H1 (cell line): Measurements from ENCODE around the gene MICALL2. TPM values are rescaled to one million over a fixed set of nuclear protein-coding genes. Genes with fewer than 3 reads are reported as not detected.

Source experiments
- CTCF ChIA-PET: fragments of 300-600 bp; sonication (Branson Sonifier 250); formaldehyde crosslinking; loops from one replicate; lab custom pipeline; 2021; ENCODE audit not compliant: partially characterized antibody; lab: Charles Lee
- POLR2A ChIA-PET: fragments of 300-600 bp; sonication (Branson Sonifier 250); formaldehyde crosslinking; loops from one replicate; lab custom pipeline; 2021; ENCODE audit warnings: inconsistent platforms; ENCODE audit not compliant: partially characterized antibody; lab: Charles Lee
- DNase-seq, 2 experiments: peaks; one replicate each; pipeline versions ENCODE4 v3.0.0 to v3.0.0-alpha.2; 2010 to 2022; ENCODE audit warnings: low spot score in 2 of 2, low read depth in 1 of 2, mixed read lengths in 1 of 2
- FAIRE-seq: peaks from 2 replicates; lab custom pipeline; 2011; peaks lifted over from hg19 to GRCh38; lab: Jason Lieb, UNC
- H2AFZ ChIP-seq: 2 replicates; pipeline ENCODE4 v1.8.1; 2012; ENCODE audit warnings: low read length, inconsistent platforms
- H2AK5ac ChIP-seq: 2 replicates; pipeline ENCODE4 v1.6.1; 2013; ENCODE audit warnings: low read depth, low read length
- H2BK120ac ChIP-seq: replicated peaks from 2 replicates; pipeline ENCODE3; 2013; ENCODE audit warnings: low read depth, low read length, inconsistent platforms
- H2BK12ac ChIP-seq: 2 replicates; pipeline ENCODE4 v1.6.1; 2013; ENCODE audit warnings: low read depth, low read length
- H2BK15ac ChIP-seq: 2 replicates; pipeline ENCODE4 v1.6.1; 2013; ENCODE audit warnings: low read length
- H2BK20ac ChIP-seq: 2 replicates; pipeline ENCODE4 v1.6.1; 2013; ENCODE audit warnings: low read length
- H2BK5ac ChIP-seq: 2 replicates; pipeline ENCODE4 v1.6.1; 2013; ENCODE audit warnings: low read depth, low read length
- H3K14ac ChIP-seq: 2 replicates; pipeline ENCODE4 v1.6.1; 2013; ENCODE audit warnings: inconsistent platforms; ENCODE audit not compliant: insufficient read length
- H3K18ac ChIP-seq: 2 replicates; pipeline ENCODE4 v1.6.1; 2013; ENCODE audit warnings: low read length; ENCODE audit errors: extremely low read depth
- H3K23ac ChIP-seq: 2 replicates; pipeline ENCODE4 v1.6.1; 2013; ENCODE audit warnings: inconsistent platforms; ENCODE audit not compliant: insufficient read length
- H3K23me2 ChIP-seq: 2 replicates; pipeline ENCODE4 v1.6.1; 2013; ENCODE audit warnings: low read depth, low read length
- H3K27ac ChIP-seq: 2 replicates; pipeline ENCODE4 v1.6.1; 2011; ENCODE audit warnings: low read depth, low read length, inconsistent platforms
- H3K27me3 ChIP-seq, 4 experiments: replicated peaks in 1 of 4; 1 replicate in 1 of 4; 2 replicates in 3 of 4; pipeline versions ENCODE4 v1.6.1 to v1.8.1; 2011 to 2013; ENCODE audit warnings: low read length in 3 of 4, mild to moderate bottlenecking in 3 of 4, inconsistent platforms in 2 of 4, mixed read lengths in 2 of 4, moderate library complexity in 1 of 4; ENCODE audit not compliant: control insufficient read depth in 3 of 4, insufficient read depth in 3 of 4; ENCODE audit errors: extremely low read depth in 1 of 4
- H3K36me3 ChIP-seq, 4 experiments: 2 replicates each; pipeline versions ENCODE4 v1.6.1 to v1.8.1; 2011 to 2013; ENCODE audit warnings: mild to moderate bottlenecking in 4 of 4, low read length in 3 of 4, moderate library complexity in 2 of 4, control low read depth in 1 of 4, inconsistent platforms in 1 of 4; ENCODE audit not compliant: insufficient read depth in 4 of 4, control insufficient read depth in 2 of 4
- H3K4ac ChIP-seq: replicated peaks from 2 replicates; pipeline ENCODE3; 2013; ENCODE audit warnings: low read length, low read depth, mixed read lengths, inconsistent platforms; ENCODE audit not compliant: insufficient read length
- H3K4me1 ChIP-seq, 4 experiments: replicated peaks in 1 of 4; 1 replicate in 1 of 4; 2 replicates in 3 of 4; pipeline versions ENCODE4 v1.6.1 to v1.8.1; 2011 to 2013; ENCODE audit warnings: low read length in 3 of 4, inconsistent platforms in 2 of 4, mixed read lengths in 1 of 4; ENCODE audit not compliant: insufficient read depth in 4 of 4, control insufficient read depth in 3 of 4
- H3K4me2 ChIP-seq, 2 experiments: 2 replicates each; pipeline versions ENCODE4 v1.6.1 to v1.8.1; 2011 to 2013; ENCODE audit warnings: low read depth in 2 of 2, low read length in 2 of 2, control low read depth in 1 of 2, inconsistent platforms in 1 of 2, mild to moderate bottlenecking in 1 of 2; ENCODE audit not compliant: insufficient read depth in 1 of 2
- H3K4me3 ChIP-seq, 4 experiments: fragments of 200-600, 300-600 bp in 1 of 4; sonication (generic), shearing (Covaris generic), sonication (Bioruptor Twin) in 1 of 4; 2 replicates each; pipeline versions ENCODE4 v1.5.1 to v1.8.1; 2011 to 2016; ENCODE audit warnings: low read length in 4 of 4, low read depth in 3 of 4, control low read depth in 2 of 4, inconsistent platforms in 2 of 4, mild to moderate bottlenecking in 2 of 4, mixed read lengths in 1 of 4, moderate library complexity in 1 of 4; ENCODE audit not compliant: insufficient read depth in 2 of 4; ENCODE audit errors: extremely low read depth in 1 of 4
- H3K56ac ChIP-seq: replicated peaks from 2 replicates; pipeline ENCODE3; 2013; ENCODE audit warnings: low read depth, mild to moderate bottlenecking, mixed read lengths, low read length, inconsistent platforms; ENCODE audit not compliant: insufficient read length
- H3K79me1 ChIP-seq: 2 replicates; pipeline ENCODE4 v1.6.1; 2013; ENCODE audit warnings: low read depth, low read length, control low read depth
- H3K79me2 ChIP-seq, 2 experiments: 2 replicates each; pipeline versions ENCODE4 v1.6.1 to v1.8.1; 2012 to 2013; ENCODE audit warnings: low read length in 2 of 2, mild to moderate bottlenecking in 2 of 2, inconsistent platforms in 1 of 2; ENCODE audit not compliant: insufficient read depth in 2 of 2, control insufficient read depth in 1 of 2
- H3K9ac ChIP-seq, 4 experiments: replicated peaks in 1 of 4; 1 replicate in 1 of 4; 2 replicates in 3 of 4; pipeline versions ENCODE4 v1.6.1 to v1.8.1; 2011 to 2013; ENCODE audit warnings: low read depth in 3 of 4, low read length in 3 of 4, control low read depth in 2 of 4, mild to moderate bottlenecking in 2 of 4, moderate library complexity in 2 of 4, inconsistent platforms in 1 of 4; ENCODE audit errors: extremely low read depth in 1 of 4
- H3K9me3 ChIP-seq, 2 experiments: 2 replicates each; pipeline versions ENCODE4 v1.6.1 to v1.8.1; 2012 to 2013; ENCODE audit warnings: mild to moderate bottlenecking in 2 of 2, moderate library complexity in 2 of 2, control low read depth in 1 of 2, inconsistent platforms in 1 of 2, low read depth in 1 of 2, low read length in 1 of 2, mixed read lengths in 1 of 2; ENCODE audit not compliant: insufficient read depth in 2 of 2
- H4K20me1 ChIP-seq, 2 experiments: replicated peaks in 1 of 2; 2 replicates each; pipeline versions ENCODE3 to v1.8.1; 2011 to 2013; ENCODE audit warnings: inconsistent platforms in 2 of 2, low read length in 2 of 2, mild to moderate bottlenecking in 1 of 2; ENCODE audit not compliant: insufficient read depth in 2 of 2, control insufficient read depth in 1 of 2
- H4K5ac ChIP-seq: 2 replicates; pipeline ENCODE4 v1.6.1; 2013; ENCODE audit warnings: low read length, low read depth, mixed read lengths, inconsistent platforms; ENCODE audit not compliant: insufficient read length
- H4K8ac ChIP-seq: 2 replicates; pipeline ENCODE4 v1.8.0; 2013; ENCODE audit warnings: mild to moderate bottlenecking, moderate library complexity, low read length, inconsistent platforms; ENCODE audit not compliant: insufficient read depth; ENCODE audit errors: extremely low read depth
- H4K91ac ChIP-seq: replicated peaks from 2 replicates; pipeline ENCODE3; 2013; ENCODE audit warnings: low read length, mixed read lengths, inconsistent platforms; ENCODE audit not compliant: insufficient read length
- CREB1 ChIP-seq: IDR thresholded peaks from 2 replicates; pipeline ENCODE4 v1.6.1; 2012; ENCODE audit warnings: inconsistent platforms
- HDAC6 ChIP-seq: IDR thresholded peaks from one replicate; pipeline ENCODE4 v1.7.1; 2012; ENCODE audit warnings: low read depth, mild to moderate bottlenecking, inconsistent platforms, low read length, moderate library complexity
- JUN ChIP-seq: IDR thresholded peaks from 2 replicates; pipeline ENCODE4 v1.6.1; 2011; ENCODE audit warnings: low read depth, mild to moderate bottlenecking, improper control_type of control experiment, low read length
- POLR2A ChIP-seq, 2 experiments: IDR thresholded peaks; 1 replicate in 1 of 2; 2 replicates in 1 of 2; pipeline ENCODE4 v1.6.1; 2011; ENCODE audit warnings: low read depth in 2 of 2, low read length in 2 of 2, mild to moderate bottlenecking in 2 of 2; ENCODE audit errors: control extremely low read depth in 1 of 2
- SUZ12 ChIP-seq: fragments of 200-600 bp; sonication (generic); IDR thresholded peaks from 2 replicates; pipeline ENCODE4 v1.6.1; 2012; ENCODE audit warnings: mild to moderate bottlenecking, inconsistent platforms, low read length, moderate library complexity, mixed read lengths
- WGBS, 2 experiments: shearing (Covaris generic) in 1 of 2; methylation state at CpG; one replicate each; pipeline versions ENCODE4 v1.1.6 to v1.1.7; 2013 to 2015; ENCODE audit warnings: low lambda C conversion rate in 2 of 2, mixed read lengths in 2 of 2, inconsistent platforms in 1 of 2, low coverage in 1 of 2, missing lambda C conversion rate in 1 of 2; ENCODE audit not compliant: insufficient replicate concordance in 2 of 2, insufficient coverage in 1 of 2, insufficient read length in 1 of 2; ENCODE audit errors: extremely low coverage in 1 of 2, missing lambda C conversion rate in 1 of 2; 5-methylcytosine and 5-hydroxymethylcytosine counted together
- polyA plus RNA-seq, 7 experiments: library from polyadenylated mRNA; depleted of rRNA in 3 of 7; stranded (reverse) in 5 of 7; unstranded in 2 of 7; fragments of >200 nt in 5 of 7; fragments of 200-250 nt in 2 of 7; gene quantifications; 1 replicate in 5 of 7; 2 replicates in 1 of 7; 4 replicates in 1 of 7; pipeline versions ENCODE4 v1.2.1 to v1.2.3, GENCODE V29; 2011 to 2013; ENCODE audit warnings: missing spikeins in 2 of 7, mixed read lengths in 2 of 7
- total RNA-seq: library from RNA; stranded (reverse); fragmentation: NEBNext Ultra II Directional; extraction: Animal tissue kit (Norgen Biotek cat#: 25700); gene quantifications from 2 replicates; pipeline ENCODE4 v1.2.1, GENCODE V29; 2021

Gene MICALL2
- total and polyA plus RNA-seq, 2 of the 8 experiments (the other 6 are each of a cell fraction or from before 2014, with no cell fraction given) = 5.3 to 8.5 TPM

- H3K9ac ChIP-seq = no peak overlapping the region
- CTCF ChIA-PET = interaction anchor here (0.8 to 2.3 kb wide), 3 partner anchors 8 to 23 kb away, joined by 3 to 8 read pairs (median 3); no protein-coding TSS in a partner anchor
- TF ChIP-seq SUZ12 (no peak), JUN (no peak), CREB1 (no peak), POLR2A (IDR thresholded peaks at IDR 0.05; ENCODE audit: control extremely low read depth in 1 of 2, low read depth in 2 of 2, low read length in 2 of 2) (no peak), HDAC6 (no peak)
Observed at GRCh38 chr7:1497293-1497927, 38.1 kb upstream of the MICALL2 start.

More at GRCh38 chr7:1497293-1497927, 38.1 kb upstream of the MICALL2 start:
- Histone ChIP-seq H3K36me3 (peaks cover 11 to 73% (median 45%) of the 10 kb centered on the region in 4 experiments; a peak in 7 of 8 replicates), H3K27me3 (no peaks in the 10 kb centered on the region), H2BK120ac (no peak overlapping the region), H3K79me1 (peaks cover 8% of the 10 kb centered on the region; the same call in 1 of the 2 replicates), H2BK12ac (no peak overlapping the region), H3K23me2 (no peaks in the 10 kb centered on the region), H4K91ac (no peak overlapping the region), H4K20me1 (peaks cover 11 to 15% of the 10 kb centered on the region in 2 experiments), H4K8ac (no peak overlapping the region), H2AK5ac (no peak overlapping the region), H2BK15ac (no peak overlapping the region), H2BK5ac (no peak overlapping the region), H3K56ac (no peak overlapping the region), H3K23ac (no peak overlapping the region), H3K27ac (no peak overlapping the region), H3K4me3 (no peak overlapping the region), H4K5ac (no peak overlapping the region), H3K79me2 (peaks cover 2 to 12% of the 10 kb centered on the region in 2 experiments; a peak in 2 of 4 replicates), H3K4me2 (no peak overlapping the region), H3K4me1 (no peaks in the 10 kb centered on the region), H3K4ac (no peak overlapping the region), H3K9me3 (no peaks in the 10 kb centered on the region), H2BK20ac (no peak overlapping the region), H3K18ac (no peak overlapping the region), H2AFZ (no peak overlapping the region), H3K14ac (no peak overlapping the region)
- FAIRE-seq (no peak), DNase-seq (no peak)
- POLR2A ChIA-PET = interaction anchor here (1.0 to 2.3 kb wide), 5 partner anchors 13 to 37 kb away, joined by 3 to 11 read pairs (median 4); no protein-coding TSS in a partner anchor
- WGBS, 2 experiments = 93% methylated on average over 36 of the region's 37 CpGs; no CpG with 5 or more reads in 1 of the 2 experiments
